Peyer's patch (tissue), 4 donors: Measurements from ENCODE around the gene MRPL33.
"Not testable (repeated sequence)": the region's sequence is repeated elsewhere in the genome, so short reads cannot be mapped to it uniquely, and the experiment has no call there.

Experiments used
- CTCF ChIP-seq, 6 experiments: fragments of 450-650 bp in 4 of 6; fragments of 200-600 bp in 2 of 6; sonication (generic) in 1 of 6; IDR thresholded peaks; one replicate each; pipeline ENCODE4 v1.5.1; 2017 to 2019; ENCODE audit warnings: antibody characterized with exemption in 6 of 6, mild to moderate bottlenecking in 3 of 6, moderate library complexity in 1 of 6
- POLR2A ChIP-seq, 2 donors: fragments of 450-650 bp; IDR thresholded peaks; one replicate each; pipeline ENCODE4 v1.5.1; 2017; ENCODE audit warnings: antibody characterized with exemption in 2 of 2, mild to moderate bottlenecking in 2 of 2, moderate library complexity in 2 of 2

DNA sequence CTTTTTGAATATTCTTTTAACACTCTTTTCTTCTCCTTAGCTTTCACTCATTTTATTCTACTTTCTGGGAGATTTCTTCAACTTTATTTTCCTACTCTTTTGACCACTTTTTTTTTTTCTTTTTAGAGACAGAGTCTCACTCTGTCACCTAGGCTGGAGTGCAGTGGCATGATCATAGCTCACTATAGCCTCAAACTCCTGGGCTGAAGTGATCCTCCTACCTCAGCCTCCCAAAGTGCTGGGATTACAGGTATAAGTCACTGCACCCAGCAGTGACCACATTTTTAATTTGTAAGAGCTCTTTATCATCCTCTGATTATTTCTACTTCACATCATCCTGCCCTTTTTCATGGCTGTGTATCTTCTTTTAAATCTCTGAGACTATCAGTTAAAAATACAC lies 26.0 kb upstream of the MRPL33 start:
- TF ChIP-seq CTCF, POLR2A (IDR thresholded peaks at IDR 0.05): not testable (repeated sequence)
